M059J (cell line): ENCODE measurements around the gene DNAJC16. TPM values are rescaled to one million over a fixed set of nuclear protein-coding genes. Genes with fewer than 3 reads are reported as not detected.
"Not testable (repeated sequence)": the region's sequence is repeated elsewhere in the genome, so short reads cannot be mapped to it uniquely, and the experiment has no call there.

Source experiments
- DNase-seq: peaks from one replicate; pipeline ENCODE4 v3.0.0-alpha.2; 2012; ENCODE audit warnings: low read depth
- total RNA-seq: library from RNA; depleted of rRNA; stranded (reverse); fragments of >200 nt; shearing (Covaris generic); gene quantifications from 2 replicates; pipeline ENCODE4 v1.2.3, GENCODE V29; 2014; rRNA removed

DNAJC16 gene
- total RNA-seq, result 12.1 and 17.6 TPM in 2 replicates

DNA sequence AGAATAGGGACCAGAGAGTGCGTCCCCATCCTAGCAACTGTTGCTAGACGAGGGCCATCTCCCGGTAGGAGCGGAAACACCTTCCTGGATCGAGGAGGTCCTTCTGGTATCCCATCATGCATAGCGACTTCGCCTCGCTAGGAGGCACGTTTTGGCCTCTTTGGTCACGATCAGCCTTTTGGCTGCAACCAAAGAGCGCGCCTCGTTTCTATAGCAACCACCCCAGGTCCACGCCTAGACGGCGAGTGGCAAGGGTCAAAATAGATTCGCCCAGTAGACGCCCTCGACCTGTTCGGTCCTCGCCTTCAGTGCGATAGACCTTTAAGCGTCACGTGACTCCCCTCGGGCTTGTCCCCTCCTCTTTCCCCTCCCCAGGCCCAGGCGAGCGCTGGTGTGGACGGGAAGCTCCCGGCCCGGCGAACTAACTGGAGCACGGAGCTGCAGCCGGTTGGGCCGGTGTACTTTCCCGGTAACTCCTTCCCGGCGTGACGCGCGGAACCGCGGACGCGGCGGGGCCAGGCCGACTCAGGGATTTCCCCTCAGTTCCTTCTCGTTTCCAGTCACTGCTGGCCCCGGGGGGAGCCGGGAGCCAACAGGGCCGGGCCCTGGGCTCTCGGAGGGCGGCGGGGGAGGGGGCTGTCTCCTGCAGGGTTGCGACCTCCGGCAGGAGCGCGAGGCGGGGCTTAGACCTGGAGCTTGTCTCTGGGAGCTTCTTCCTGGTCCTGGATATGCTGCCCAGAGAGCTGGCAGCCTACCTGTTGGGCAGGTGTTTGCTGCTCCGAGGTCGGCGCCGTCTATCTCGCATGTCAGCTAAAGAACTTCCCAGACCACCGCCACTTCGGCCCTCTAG is at the start of gene DNAJC16:
Gene DNAJC16, plus strand, starts transcription at position 359 of the 850 bp plus-strand sequence. CDS start 2,258 bp downstream, outside the sequence.
- peak; percentile 100 for DNase-seq

DNA sequence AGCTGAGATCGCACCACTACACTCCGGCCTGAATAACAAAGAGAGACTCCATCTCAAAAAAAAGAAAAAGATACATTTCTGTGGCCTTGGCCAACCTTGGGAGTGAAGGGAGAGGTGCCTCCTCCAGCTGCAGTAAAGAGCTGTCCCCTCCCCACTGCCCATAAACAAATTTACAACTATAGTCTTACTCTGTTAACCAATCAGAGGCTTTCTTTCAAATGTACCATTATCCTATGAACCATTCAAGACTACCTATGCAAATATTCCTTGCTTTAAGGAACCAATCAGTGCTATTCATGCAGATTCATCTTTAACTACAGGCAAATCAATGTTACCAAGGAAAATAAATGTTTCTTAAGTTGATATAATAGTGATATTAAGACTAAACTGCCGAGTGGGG is 49.7 kb upstream of the DNAJC16 start:
- no peak for DNase-seq

DNA sequence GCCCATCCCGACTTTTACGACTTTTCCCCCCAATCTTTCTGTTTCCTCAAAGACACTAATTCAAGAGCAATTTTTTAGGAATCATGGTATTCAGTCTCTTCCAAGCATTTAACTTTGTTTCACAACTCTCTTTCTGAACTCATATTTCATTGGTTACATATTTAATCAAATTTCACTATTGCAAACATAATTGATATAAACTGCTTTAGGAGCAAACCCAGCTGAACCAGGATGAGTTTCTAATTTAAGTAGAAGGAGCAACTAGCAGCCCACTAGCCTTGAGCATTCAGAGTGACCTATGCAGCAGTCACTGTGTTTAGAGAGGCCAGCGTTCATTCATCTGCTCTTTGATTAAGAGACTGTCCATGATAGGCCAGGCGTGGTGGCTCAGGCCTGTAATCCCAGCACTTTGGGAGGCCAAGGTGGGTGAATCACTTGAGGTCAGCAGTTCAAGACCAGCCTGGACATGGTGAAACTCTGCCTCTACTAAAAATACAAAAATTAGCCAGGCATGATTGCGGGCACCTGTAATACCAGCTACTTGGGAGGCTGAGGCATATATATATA is 48.9 kb upstream of the DNAJC16 start:
- peak; percentile 3 for DNase-seq

- DNase-seq, result no peak
Observed at GRCh38 chr1:15479654-15480347, 46.8 kb upstream of the DNAJC16 start.

DNA sequence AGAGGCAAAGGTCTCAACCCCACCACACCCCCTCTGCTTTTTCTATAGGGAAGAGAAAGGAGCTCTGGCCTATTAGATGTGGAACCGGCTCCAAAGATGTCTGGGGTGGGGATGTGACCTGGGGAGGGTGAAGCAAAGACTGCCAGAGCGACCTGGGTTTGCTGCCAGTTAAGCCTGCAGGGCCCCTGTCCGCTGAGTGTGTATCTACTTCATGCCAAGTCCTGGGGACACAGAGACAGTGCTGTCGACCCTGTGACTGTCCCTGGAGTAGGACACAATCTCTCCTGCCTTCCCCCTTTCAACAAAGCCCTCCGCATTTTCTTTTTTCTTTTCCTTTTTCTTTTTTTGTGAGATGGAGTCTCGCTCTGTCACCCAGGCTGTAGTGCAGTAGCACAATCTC is 44.2 kb upstream of the DNAJC16 start:
- not testable (repeated sequence) for DNase-seq

DNA sequence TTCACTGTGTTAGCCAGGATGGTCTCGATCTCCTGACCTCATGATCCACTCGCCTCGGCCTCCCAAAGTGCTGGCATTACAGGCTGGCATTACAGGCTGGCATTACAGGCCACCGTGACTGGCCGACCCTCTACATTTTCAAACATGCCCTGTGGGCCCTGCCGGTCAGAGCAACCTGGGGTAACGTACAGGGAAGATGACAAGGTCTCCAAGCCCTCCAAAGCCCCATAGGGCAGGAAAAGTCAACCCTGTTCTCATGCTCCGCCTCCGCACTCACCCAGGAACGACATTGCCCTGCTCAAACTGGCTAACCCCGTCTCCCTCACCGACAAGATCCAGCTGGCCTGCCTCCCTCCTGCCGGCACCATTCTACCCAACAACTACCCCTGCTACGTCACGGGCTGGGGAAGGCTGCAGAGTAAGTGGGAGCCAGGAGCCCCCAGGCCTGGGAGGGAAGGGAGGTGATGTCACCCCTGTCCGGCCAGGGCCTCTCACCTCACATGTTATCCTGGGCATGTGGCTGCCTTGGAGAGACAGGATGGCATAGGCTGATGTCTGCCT is 43.6 kb upstream of the DNAJC16 start:
- DNase-seq, result not testable (repeated sequence)

GRCh38 chr1:15483971-15484370 is 42.7 kb upstream of the DNAJC16 start:
- DNase-seq, result no peak

- not testable (repeated sequence) for DNase-seq
Observed at GRCh38 chr1:15484443-15484842, 42.2 kb upstream of the DNAJC16 start.

DNA sequence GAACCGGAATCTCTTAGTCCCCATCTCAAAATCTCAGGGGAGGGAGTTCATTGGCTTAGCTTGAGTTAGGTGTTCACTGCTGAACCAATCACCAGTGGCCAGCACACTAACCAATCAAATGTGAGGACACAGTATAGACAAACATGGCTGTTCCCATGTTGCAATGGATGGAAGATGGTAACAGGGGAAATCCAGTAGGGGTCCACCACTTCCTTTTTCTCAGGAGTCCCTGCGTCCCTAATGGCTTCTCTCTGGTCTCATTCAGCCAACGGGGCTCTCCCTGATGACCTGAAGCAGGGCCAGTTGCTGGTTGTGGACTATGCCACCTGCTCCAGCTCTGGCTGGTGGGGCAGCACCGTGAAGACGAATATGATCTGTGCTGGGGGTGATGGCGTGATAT is 41.0 kb upstream of the DNAJC16 start:
- no peak for DNase-seq

- DNase-seq, result not testable (repeated sequence)
Observed at GRCh38 chr1:15486844-15487610, 39.6 kb upstream of the DNAJC16 start.

DNA sequence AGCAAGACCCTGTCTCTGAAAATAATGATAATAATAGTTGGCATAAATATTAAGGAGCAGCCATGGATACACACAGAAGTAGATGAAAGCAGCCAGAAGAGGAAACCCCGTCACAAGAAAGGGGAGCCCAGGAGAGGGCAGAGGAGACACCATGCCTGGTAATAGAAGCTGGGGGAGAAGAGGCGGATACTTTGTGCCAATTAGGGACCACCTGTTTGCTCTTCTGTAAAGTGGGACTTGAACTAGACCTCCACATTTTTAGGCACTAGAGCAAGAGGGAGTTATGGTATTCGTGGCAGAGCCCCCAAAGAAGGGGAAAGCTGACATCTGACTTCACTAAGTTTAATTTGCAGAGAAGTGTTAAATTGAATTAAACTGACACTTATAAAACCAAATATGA is 38.3 kb upstream of the DNAJC16 start:
- DNase-seq, result no peak

DNA sequence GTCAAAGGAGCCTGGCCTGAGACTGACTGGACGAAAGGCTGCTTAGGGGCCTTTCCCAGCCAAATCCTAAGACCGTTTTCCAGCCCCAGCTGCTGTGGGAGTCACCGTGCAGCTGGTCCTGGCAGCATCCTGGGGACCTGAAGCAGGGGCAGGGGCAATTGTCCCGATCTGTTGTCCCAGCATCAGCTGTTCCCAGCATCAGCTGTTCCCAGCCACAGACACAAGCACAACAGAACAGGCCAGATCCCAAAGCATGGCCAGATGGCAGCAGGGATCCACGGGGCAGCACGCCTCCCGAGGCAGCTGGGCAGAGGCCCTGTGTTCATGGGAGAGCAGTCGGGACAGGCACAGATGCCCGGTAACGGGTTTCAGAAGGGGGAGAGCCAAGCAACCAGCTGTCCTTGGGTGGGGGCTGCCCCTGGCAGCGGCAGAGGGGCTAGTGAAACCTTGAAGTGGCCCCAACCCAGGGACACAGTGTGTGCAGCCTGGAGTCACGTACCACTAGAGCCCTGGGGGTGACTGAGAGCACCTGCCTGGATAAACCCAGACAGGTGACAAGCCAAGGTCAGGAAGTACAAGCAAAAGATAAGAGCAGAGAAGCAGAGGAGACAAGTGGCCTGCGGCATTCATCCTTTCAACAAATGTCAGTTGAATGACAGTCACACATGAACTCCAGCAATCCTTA is 37.5 kb upstream of the DNAJC16 start:
- no peak for DNase-seq

DNA sequence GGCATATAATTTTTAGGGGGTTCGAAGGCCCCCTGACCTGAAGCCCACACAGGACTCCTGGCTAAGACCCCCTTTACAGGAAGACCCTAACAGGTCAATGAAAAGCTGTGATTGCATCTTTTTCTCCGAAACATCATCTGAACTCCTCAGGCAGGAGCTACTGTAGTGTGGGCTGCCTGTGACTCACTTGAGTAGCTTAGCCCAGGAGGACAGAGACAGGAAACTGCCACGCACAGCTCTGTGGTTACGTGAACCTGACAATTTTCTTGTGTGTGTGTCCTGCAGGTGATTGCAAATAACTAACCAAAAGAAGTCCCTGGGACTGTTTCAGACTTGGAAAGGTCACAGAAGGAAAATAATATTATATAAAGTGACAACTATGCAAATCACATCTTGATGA is 35.6 kb upstream of the DNAJC16 start:
- peak; percentile 41 for DNase-seq

GRCh38 chr1:15492596-15492995 is 34.1 kb upstream of the DNAJC16 start:
- no peak for DNase-seq

GRCh38 chr1:15493869-15494390 is 32.7 kb upstream of the DNAJC16 start:
- no peak for DNase-seq

DNA sequence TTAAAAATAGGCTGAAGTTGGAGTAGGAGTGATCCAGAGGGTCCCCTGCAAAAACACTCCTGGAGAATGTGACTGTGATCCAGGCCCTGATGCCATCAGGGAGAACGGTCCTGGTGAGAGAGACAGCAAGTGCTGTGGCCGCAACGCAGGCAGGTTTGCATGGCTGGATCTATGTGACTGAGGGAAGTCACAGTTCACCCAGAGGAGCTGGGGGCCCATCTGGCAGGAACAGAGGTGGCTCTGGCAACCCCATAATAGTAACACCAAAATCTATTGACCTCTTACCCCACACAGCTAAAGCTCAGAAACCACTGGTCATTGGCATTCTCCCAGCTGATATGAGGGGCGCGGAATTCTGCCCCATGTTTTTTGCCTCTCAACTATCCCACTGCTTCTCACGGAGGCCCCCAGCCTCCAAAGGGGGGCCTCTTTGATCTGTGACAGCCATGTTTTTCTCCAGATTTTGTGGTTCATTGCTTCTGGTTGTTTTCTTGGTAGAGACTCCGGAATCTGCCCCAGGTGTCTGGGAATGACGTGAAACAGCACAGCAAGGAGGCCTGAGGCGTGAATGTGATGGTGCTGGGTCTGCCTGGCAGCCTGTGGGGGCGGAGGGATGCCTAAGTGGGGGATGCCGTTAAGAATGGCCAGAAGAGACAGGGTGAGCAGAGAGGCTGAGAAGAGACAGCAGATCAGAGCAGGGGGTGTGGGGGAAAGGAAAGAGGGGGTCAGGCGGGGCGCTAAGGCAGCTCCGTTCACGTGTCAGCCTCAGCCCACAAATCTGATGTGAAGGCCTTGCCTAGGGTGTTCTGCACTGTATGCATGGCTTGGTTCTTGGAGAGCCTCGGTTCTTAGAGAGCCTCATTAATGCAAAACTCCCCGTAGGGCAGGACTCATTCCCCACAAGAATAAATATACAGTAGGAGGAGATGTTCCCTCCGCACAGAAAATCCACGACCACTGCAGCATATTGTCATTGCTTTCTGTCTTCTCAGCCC is 26.2 kb upstream of the DNAJC16 start:
- DNase-seq, result no peak

DNA sequence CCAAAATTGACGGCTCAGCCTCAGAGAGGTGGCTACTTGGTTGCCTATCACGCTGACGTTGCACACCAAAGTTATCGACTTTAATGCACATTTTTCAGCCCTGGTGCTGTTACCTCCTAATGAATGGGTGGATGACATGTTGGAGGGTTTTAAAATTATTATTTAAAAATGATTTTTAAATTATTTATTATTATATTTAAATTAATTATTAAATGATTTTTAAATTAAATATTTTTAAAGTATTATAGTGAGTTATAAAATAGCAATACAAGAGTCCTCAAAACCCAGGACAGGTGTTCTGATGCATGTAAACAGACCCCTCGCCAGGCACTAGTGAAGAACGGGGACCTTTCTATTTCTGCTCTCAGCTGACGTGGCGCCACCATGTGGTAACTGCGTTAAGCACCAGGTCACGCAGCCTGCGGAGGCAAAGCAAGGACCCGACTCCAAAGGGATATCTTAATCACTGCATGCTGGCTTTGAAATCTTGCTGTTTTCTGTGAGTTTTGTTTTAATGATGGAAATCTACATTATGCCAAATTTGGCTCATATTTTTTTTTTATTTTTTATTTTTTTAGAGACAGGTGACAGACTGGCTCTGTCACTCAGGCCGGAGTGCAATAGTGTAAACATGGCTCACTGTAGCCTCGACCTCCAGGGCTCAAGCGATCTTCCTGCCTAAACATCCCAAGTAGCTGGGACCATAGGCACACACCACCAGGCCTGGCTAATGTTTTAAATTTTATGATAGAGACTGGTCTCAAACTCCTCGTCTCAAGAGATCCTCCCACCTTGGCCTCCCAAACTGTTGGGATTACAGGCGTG is 25.2 kb upstream of the DNAJC16 start:
- peak; percentile 46 for DNase-seq

DNA sequence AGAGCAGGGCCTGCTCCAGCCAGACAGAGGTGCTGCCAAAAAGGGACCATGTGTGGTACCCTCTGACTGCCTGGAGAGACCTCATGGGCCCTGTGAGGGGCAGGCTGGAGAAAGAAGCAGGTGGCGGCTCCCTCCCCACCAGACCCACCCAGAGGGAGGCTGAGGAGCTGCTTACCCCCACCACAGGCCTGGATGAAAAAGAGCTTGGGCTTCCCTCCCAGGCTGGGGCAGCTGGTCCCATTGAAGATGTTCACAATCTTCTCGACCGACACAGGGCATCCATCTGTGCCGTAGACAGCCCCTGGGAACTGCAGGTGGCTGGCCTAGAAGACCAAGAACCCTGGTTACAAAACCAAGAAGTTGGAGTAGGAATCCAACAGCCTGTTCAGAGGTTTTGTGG is 22.2 kb upstream of the DNAJC16 start:
- no peak for DNase-seq

DNA sequence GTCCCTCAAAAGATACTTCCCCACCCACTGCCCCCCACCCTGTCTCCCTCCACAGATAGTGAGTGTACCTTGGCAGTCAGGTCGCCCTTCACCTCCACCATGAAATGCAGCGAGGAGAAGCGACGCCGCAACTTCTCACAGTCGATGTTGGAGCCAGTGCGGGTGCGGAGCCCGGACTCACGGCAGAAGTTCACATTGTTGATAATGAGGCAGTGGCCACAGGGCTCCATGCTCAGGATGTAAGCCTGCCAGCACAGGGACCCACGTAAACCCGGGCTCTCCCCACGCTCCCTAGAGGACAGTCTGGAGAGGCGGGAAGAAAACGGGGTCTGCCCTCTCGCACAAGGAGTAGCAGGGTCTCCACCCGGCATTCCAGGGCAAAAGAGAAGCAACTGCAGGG is 19.8 kb upstream of the DNAJC16 start:
- no peak for DNase-seq
